Right atrium auricular region (tissue), 2 donors: ENCODE data around the gene ZBTB7C. TPM values are rescaled to one million over a fixed set of nuclear protein-coding genes. Genes with fewer than 3 reads are reported as not detected.

Experiments used
- DNase-seq: peaks from one replicate; pipeline ENCODE4 v3.0.0-alpha.2; 2019; ENCODE audit warnings: low spot score
- H3K27ac ChIP-seq, 2 donors: fragments of 200-600 bp; sonication (generic); 1 replicate in 1 of 2; 2 replicates in 1 of 2; pipeline ENCODE4 v1.5.1; 2016 to 2019
- H3K27me3 ChIP-seq, 2 donors: fragments of 200-600 bp; sonication (generic); one replicate each; pipeline versions ENCODE4 v1.5.1 to v1.6.0; 2017 to 2019
- H3K36me3 ChIP-seq: fragments of 200-600 bp; sonication (generic); one replicate; pipeline ENCODE4 v1.5.1; 2016
- H3K4me1 ChIP-seq, 2 donors: fragments of 200-600 bp; sonication (generic); one replicate each; pipeline versions ENCODE4 v1.5.1 to v1.6.0; 2017 to 2019
- H3K4me3 ChIP-seq, 2 donors: fragments of 200-600 bp; sonication (generic); 1 replicate in 1 of 2; 2 replicates in 1 of 2; pipeline ENCODE4 v1.5.1; 2017 to 2019; ENCODE audit warnings: mild to moderate bottlenecking in 1 of 2, moderate library complexity in 1 of 2
- H3K9me3 ChIP-seq, 2 donors: fragments of 200-600 bp; sonication (generic); one replicate each; pipeline ENCODE4 v1.5.1; 2019
- total RNA-seq, 2 donors: library from RNA; depleted of rRNA; stranded (reverse); fragments of >200 nt; gene quantifications; one replicate each; pipeline ENCODE4 v1.1.0, GENCODE V29; 2016
- TF ChIP-seq, protein P1 (sequence below), 2 donors: fragments of 200-600 bp; sonication (generic); IDR thresholded peaks; one replicate each; pipeline ENCODE4 v1.5.1; 2019; ENCODE audit warnings: antibody characterized with exemption in 2 of 2

The ZBTB7C gene
- total RNA-seq, 2 donors from 2014 or later = 1.8 to 7.7 TPM

DNA sequence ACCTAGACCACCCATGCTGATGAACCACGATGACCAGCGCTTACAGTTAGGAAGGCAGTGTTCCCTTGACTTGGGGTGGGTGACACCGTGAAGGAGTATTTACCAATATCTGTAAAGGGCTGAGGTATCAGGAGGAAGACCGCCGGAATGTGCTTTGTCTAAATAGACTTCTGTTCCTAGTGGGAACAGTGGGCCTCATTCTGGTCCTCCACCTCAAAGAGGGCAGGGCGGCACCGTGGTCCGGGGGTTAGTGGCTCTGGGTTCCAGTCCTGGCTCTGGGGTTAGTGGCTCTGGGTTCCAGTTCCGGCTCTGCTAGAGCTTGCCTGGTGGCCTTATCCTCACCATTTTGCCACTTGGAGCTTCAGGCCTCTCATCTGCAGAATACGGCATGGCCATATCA lies 387.2 kb downstream of the ZBTB7C start:
- no peaks in the 10 kb centered on the region for H3K9me3 ChIP-seq
- H3K4me1 ChIP-seq = peaks cover 0 to 19% of the 10 kb centered on the region in 2 donors
- no peaks in the 10 kb centered on the region for H3K36me3 ChIP-seq
- no peak for DNase-seq
- no peak overlapping the region for H3K27ac ChIP-seq
- TF ChIP-seq, protein P1, sequence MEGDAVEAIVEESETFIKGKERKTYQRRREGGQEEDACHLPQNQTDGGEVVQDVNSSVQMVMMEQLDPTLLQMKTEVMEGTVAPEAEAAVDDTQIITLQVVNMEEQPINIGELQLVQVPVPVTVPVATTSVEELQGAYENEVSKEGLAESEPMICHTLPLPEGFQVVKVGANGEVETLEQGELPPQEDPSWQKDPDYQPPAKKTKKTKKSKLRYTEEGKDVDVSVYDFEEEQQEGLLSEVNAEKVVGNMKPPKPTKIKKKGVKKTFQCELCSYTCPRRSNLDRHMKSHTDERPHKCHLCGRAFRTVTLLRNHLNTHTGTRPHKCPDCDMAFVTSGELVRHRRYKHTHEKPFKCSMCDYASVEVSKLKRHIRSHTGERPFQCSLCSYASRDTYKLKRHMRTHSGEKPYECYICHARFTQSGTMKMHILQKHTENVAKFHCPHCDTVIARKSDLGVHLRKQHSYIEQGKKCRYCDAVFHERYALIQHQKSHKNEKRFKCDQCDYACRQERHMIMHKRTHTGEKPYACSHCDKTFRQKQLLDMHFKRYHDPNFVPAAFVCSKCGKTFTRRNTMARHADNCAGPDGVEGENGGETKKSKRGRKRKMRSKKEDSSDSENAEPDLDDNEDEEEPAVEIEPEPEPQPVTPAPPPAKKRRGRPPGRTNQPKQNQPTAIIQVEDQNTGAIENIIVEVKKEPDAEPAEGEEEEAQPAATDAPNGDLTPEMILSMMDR (IDR thresholded peaks at IDR 0.05) = no peak
- H3K27me3 ChIP-seq = no peaks in the 10 kb centered on the region
- H3K4me3 ChIP-seq = no peak overlapping the region

- Histone ChIP-seq H3K4me3 (no peak overlapping the region), H3K27me3 (no peaks in the 10 kb centered on the region), H3K36me3 (no peaks in the 10 kb centered on the region), H3K9me3 (no peaks in the 10 kb centered on the region), H3K4me1 (peaks cover 0 to 18% of the 10 kb centered on the region in 2 donors), H3K27ac (no peak overlapping the region)
- TF ChIP-seq, protein P1 (IDR thresholded peaks at IDR 0.05) = no peak
- DNase-seq = no peak
Observed at GRCh38 chr18:48021273-48021914, 387.8 kb downstream of the ZBTB7C start.

- H3K36me3 ChIP-seq = no peaks in the 10 kb centered on the region
- TF ChIP-seq, protein P1 (IDR thresholded peaks at IDR 0.05) = no peak
- no peaks in the 10 kb centered on the region for H3K9me3 ChIP-seq
- peaks cover 0 to 18% of the 10 kb centered on the region in 2 donors for H3K4me1 ChIP-seq
- no peak overlapping the region for H3K27ac ChIP-seq
- no peaks in the 10 kb centered on the region for H3K27me3 ChIP-seq
- no peak overlapping the region for H3K4me3 ChIP-seq
- no peak for DNase-seq
Observed at GRCh38 chr18:48020337-48021250, 388.6 kb downstream of the ZBTB7C start.

- H3K27me3 ChIP-seq = no peaks in the 10 kb centered on the region
- H3K36me3 ChIP-seq = no peaks in the 10 kb centered on the region
- no peak overlapping the region for H3K27ac ChIP-seq
- no peaks in the 10 kb centered on the region for H3K9me3 ChIP-seq
- H3K4me1 ChIP-seq = peaks cover 0 to 18% of the 10 kb centered on the region in 2 donors
- no peak overlapping the region for H3K4me3 ChIP-seq
- TF ChIP-seq, protein P1 (IDR thresholded peaks at IDR 0.05) = no peak
- DNase-seq = no peak
Observed at GRCh38 chr18:48019557-48020325, 389.4 kb downstream of the ZBTB7C start.

GRCh38 chr18:48018851-48019250 lies 390.3 kb downstream of the ZBTB7C start:
- no peak for DNase-seq
- no peaks in the 10 kb centered on the region for H3K9me3 ChIP-seq
- no peaks in the 10 kb centered on the region for H3K27me3 ChIP-seq
- no peak overlapping the region for H3K4me3 ChIP-seq
- H3K4me1 ChIP-seq = peaks cover 0 to 14% of the 10 kb centered on the region in 2 donors
- H3K27ac ChIP-seq = no peak overlapping the region
- H3K36me3 ChIP-seq = no peaks in the 10 kb centered on the region
- TF ChIP-seq, protein P1 (IDR thresholded peaks at IDR 0.05) = no peak
